ENCODE data around the gene BTG4.

The BTG4 gene

DNA sequence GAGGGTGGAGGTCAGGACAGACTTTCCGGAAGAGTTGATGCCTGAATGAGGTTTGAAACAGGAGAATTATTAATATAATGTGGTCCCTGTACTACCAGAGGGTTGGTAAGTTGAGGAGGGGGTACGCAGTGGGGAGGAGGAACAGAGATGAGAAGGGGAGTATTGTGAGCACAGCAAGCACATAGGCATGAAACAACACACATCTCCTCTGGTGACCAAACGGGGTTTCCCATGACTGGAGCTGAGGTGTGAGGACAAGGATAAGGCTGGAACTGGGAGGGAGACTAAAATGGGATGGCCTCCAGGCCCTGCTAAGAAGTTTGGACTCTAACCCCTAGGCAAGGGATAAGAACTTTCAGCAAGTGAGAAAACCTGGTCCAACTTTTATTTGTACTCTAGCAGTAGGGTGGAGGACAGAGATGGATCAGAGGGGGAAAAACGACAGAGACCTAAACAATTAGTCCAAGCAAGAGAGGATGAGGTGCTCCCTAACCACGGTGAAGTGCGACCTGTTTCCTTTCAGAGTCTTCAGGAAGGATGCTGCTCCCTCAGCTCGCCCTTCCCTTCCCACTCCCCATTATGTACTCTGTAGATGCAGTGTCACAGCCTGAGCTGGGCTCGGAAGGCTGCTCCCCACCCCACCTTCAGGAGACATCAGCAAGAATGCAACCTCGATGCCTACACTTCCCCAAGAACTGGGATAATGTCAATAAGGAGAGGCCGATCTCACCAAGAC, 59.2 kb downstream of the BTG4 start:
- no peak for DNase-seq

DNA sequence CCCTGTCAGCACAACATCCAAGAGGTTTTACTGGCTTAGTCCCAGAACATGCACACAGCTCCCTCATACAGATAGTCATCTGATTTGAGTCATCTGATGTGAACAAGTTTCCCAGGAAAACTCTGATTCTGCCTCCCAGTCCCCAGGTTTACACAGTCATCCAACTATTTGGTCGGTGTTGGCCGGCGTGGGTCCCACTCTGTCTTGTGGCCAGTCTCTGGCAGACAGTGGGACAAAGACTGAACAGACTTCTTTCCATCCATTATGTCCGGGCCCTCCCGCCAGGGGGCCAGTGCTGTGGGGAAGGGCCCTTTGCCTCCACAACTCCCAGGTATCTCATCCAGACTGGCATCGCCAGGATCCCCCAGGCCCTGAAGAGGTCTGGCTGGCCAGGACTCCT, 60.0 kb downstream of the BTG4 start:
- DNase-seq = no peak

DNA sequence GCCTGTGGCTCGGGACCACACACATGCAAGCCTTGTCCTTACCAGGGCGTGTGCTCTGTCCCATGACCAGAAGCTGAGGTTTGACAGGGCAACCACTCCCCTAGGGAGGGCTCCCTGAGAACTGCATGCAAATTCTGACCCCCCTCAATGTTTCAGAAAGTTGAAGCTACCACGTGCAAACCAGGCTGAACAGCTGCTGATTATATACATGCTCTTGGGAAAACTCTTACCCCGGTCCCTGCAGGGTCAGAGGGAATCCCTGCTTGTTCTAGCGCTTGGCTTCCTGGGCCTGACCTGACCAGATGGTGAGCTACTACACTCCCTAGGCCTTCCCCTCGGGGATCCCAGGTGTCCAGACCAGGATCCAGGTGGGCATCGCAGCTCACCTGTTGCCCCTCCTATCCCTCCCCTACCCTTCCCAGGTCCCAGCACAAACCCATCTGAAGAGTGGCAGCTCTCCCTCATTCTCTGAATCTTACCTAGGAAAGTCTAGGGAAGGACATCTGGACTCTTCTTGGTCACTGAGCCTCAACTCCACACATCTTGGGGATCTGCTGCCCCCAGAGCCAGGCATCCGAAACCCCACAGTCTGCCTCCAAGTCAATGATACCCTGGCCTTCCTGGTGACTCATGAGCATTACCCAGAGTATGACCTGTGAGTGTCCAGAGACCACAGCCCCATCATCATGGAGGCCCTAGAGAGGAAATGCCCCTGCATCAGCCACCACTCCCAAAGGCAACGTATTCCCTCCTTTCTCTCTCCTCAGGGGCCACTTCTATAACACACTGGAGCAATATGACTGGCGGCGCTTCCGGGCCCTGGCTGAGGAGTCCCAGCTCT, 61.5 kb downstream of the BTG4 start:
- DNase-seq = no peak

DNA sequence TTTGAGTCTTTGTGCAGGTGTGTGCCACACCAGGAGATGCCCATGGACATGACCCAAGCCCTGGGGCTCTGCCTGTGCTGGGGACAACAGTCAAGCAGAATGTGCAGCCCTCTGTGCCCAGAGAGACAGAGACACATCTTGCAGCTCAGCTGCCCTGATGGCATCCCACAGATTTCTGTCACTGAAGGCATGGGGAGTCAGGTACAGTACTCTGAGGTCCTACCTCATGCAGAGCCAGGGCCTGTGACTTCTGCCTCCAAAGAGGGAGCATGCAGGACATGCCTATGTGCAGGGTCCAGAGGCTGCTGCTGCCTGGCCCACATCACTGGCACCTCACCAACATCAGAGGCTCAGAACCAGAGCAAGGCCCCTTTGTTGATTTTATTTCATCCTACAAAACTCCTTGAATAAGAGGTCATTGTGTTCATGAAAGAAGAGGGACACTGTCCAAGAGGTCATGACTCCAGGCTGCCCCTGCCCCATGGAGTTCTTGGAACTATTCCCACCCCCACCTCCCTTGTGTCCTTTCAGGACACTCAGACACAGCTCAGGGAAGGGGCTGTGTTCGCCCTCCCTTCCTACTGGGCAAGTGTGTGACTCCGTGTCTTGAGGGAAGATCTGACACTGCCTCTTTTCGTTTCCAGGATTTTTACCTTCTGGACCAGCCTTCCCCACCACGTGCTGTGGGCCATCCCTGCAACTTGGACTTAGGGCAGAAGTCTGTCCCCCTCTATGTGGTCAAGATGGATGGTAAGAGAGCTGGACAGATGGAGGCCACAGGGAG, 62.3 kb downstream of the BTG4 start:
- no peak for DNase-seq

DNA sequence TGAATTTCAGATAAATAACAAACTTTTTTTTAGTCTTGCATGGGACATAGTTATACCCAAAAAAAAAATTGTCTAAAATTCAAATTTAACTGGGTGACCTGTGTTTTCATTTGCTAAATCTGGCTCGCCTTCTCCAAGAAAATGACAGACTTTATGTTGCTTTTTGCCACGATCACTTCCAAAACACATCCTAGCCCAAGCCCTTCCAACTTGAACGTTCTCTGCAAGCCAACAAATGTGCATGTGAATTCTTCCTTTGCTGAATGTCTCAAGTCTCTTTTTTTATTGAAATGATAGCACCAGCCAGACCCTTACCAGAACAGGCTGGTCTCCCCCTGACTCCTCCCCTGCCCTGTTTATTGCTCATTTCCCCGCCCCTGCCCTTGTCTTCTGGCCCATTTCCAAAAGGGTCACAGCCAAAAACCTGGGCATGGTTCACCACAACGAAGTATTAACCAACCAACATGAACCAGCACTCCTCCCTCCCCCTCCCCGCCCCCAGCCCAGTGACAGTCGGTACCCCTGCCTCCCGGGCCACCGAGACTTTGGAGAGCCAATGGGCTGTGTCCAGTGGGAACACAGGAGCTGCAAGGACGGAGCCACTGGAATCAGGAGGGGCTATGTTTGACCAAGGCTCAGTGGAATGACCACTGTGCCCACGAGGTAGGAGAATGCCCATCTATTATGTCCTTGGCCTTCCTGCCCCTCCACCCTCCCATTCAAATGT, 63.2 kb downstream of the BTG4 start:
- DNase-seq = no peak

DNA sequence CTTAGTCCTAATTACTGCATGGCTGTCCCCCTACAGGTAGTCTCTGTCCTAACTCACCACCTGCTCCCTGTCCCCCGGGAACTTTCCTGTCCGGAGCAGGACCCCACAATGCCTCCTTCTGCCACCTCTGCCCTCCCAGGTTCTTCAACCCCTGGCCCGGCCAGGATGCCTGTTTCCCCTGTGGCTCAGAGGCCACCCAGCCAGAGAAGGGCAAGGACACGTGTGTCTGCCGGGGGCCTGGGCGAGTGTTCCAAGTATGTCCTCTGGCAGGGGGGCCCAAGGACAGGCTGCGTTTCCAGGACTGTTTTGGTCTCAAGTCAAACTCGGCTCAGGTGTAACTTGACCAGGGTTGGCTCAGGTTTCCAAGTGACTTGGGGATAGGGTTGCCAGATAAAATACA, 63.8 kb downstream of the BTG4 start:
- DNase-seq = no peak

DNA sequence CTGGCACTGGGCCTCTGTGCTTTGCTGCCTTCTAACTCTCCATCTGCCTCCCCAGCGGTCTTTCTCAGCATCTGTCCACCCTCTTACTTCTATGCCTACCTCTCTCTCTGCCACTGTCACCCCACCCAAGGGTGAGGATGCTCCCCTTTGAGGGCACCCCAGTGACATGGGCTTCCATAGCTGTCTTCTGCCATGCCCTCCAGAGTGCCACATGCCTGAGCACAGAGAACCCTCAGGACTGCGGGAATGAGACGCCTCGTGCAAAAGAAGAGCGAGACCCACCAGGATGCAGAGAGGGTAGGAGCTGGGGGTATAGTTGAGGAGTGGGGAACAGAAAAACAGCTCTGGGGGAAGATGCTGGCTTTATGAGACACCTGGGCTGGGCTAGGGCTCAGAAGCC, 64.3 kb downstream of the BTG4 start:
- DNase-seq = no peak

DNA sequence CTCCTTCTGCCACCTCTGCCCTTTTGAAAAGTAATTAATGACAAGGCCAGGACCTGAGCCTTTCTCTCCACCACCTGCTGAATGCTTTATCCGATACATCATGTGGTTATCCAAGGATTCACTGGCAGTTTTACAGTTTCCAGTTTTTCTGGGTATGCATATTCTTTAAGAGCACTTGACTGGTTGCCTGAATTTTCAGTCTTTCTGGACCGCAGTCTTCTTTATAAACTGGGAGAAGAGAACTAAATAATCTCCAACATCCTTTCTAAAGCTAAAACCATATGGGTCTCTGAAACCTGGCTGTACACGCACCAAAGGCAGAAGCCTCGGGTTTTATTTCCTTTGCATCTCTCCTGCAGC, 65.1 kb downstream of the BTG4 start:
- DNase-seq = no peak

DNA sequence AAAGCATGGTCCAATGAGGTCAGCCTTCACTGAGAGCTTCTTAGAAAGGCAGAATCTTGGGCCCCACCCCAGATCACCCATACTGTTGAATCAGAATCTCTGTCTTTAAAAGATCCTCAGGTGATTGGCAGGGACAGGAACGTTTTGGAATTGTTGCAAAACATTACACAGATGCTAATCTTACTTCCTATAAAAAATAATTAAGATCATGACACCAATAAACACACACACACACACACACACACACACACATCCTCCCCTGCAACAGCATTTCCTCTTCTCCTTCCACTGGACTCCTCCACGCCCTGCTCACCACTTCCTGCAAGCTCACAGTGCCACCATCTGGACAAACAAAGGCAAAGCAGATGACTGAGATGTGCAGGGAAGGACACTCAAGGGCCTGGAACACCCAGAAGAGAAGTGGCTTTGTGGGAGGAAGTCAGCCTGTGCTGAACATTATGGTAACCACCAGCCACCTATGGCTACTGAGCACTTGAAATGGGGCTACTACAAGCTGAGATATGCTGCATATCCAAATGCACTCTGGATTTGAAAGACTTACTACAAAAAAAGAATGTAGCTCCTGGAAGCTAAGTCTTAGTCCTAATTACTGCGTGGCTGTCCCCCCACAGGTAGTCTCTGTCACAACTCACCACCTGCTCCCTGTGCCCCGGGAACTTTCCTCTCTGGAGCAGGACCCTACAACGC, 65.6 kb downstream of the BTG4 start:
- peak; percentile 92 for DNase-seq

DNA sequence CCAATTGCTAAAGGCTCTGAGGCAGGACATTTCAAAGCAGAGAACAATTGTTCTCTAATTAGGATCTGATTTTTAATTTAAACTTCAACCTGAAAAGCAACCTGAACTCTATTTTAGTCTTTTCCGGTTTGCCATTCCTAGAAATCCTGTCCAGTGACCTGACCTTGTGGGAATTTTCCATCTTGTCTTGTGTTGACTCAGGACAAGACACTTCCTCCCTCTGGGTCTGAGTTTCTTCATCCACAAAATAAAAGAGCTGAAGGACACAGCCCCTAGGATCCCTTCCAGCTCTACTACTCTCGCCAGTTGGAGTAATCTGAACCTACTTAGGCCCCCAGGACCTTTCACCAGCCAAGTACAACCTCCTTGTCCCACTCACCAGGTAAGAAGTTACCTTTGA, 66.6 kb downstream of the BTG4 start:
- DNase-seq = no peak

Data from suppressor macrophage treated with lipopolysaccharide for 4 hours (primary cell).